ENCODE measurements around the gene MRPL21.

MRPL21 gene

DNA sequence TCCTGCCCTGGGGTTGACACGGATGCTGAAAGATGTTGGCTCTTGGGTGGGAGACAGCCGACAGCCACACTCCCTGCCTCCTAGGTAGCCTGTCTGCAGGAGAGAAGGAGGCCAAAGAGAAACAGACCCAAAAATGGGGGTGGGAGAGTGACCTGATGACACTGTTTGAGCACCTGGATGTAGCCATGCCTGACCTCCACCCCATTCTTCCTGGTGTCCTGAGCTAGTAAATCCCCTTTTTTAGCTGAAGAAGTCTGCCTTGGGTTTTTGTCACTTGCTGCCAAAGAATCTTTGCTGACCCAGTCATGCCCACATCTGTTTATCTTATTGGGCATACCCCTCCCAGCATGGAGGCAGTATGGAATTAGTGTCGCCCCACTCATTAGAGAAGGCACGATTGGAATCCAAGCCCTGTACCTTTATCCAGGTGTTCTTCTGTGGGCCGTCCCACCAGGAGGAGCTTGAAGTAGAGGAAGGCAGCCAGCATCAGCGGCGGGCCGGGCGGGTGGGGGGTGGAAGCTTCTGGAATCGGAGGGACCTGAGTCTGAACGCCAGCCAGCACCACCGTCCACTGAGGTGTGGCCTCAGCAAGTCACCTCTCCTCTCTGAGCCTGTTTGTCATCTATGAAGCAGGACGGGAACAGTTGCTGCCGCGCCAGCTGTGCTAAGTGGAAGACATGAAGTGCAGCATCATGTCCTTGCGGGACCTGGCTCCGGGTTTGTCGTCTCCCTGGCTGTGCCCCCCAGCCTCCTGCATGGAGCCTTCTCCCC, 37.9 kb upstream of the MRPL21 start:
- Histone ChIP-seq H3K27ac (ENCODE audit: low read depth, low read length) (no peak overlapping the region), H3K4me1 (ENCODE audit: control insufficient read depth in 5 of 5, insufficient read depth in 5 of 5, low read length in 5 of 5) (peaks cover 0 to 12% (median 9%) of the 10 kb centered on the region in 5 donors)

DNA sequence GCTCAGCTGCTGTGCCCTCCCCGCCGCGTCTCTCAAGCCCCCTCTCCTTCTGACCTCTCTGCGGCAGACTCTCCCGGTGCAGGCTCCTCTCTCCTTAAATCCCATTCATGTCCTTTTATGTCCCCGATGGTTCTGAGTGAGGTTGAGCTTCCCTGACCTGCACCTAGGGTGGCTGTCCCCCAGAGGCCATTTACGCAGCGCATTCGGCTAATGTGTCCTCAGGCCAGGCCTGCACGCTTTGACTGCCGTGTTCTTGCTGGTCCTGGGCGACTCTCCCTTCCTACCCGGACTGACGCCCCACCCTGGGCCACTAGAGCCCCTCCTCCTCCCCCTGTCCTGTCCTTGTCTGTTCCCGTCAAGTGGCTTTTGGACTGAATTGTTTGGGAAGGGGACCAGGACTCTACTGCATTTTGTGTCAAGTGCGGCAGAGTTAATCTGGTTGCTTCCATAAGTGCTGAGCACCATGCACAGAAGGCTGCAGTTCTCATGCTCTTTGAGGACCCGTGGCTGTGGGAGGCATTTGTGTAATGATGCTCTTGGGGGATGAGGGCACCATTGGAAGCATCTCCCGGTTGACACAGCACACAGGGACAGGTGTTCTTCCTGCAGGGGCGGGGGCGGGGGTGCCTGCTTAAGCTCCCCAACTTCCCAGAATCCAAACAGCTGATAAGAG, 37.2 kb upstream of the MRPL21 start:
- no peak overlapping the region for H3K27ac ChIP-seq (ENCODE audit: low read depth, low read length)
- H3K27me3 ChIP-seq (ENCODE audit: control insufficient read depth in 5 of 5, insufficient read depth in 4 of 5, low read length in 5 of 5) = no peaks in the 10 kb centered on the region
- H3K9ac ChIP-seq (ENCODE audit: low read length in 5 of 5) = no peak overlapping the region
- no peak overlapping the region for H3K4me3 ChIP-seq (ENCODE audit: low read depth in 1 of 5, low read length in 5 of 5)
- no peaks in the 10 kb centered on the region for H3K9me3 ChIP-seq (ENCODE audit: control insufficient read depth in 5 of 5, low read length in 5 of 5)
- H3K4me1 ChIP-seq (ENCODE audit: control insufficient read depth in 5 of 5, insufficient read depth in 5 of 5, low read length in 5 of 5) = peaks cover 0 to 11% (median 7%) of the 10 kb centered on the region in 5 donors
- H3K36me3 ChIP-seq (ENCODE audit: control insufficient read depth in 5 of 5, insufficient read depth in 5 of 5, low read length in 5 of 5) = peaks cover 0 to 55% (median 47%) of the 10 kb centered on the region in 5 donors

More for the DNA sequence above, 37.9 kb upstream of the MRPL21 start:
- Histone ChIP-seq H3K36me3 (ENCODE audit: control insufficient read depth in 5 of 5, insufficient read depth in 5 of 5, low read length in 5 of 5) (peaks cover 0 to 48% (median 40%) of the 10 kb centered on the region in 5 donors), H3K9ac (ENCODE audit: low read length in 5 of 5) (no peak overlapping the region), H3K9me3 (ENCODE audit: control insufficient read depth in 5 of 5, low read length in 5 of 5) (no peaks in the 10 kb centered on the region), H3K4me3 (ENCODE audit: low read depth in 1 of 5, low read length in 5 of 5) (no peak overlapping the region), H3K27me3 (ENCODE audit: control insufficient read depth in 5 of 5, insufficient read depth in 4 of 5, low read length in 5 of 5) (no peaks in the 10 kb centered on the region)

DNA sequence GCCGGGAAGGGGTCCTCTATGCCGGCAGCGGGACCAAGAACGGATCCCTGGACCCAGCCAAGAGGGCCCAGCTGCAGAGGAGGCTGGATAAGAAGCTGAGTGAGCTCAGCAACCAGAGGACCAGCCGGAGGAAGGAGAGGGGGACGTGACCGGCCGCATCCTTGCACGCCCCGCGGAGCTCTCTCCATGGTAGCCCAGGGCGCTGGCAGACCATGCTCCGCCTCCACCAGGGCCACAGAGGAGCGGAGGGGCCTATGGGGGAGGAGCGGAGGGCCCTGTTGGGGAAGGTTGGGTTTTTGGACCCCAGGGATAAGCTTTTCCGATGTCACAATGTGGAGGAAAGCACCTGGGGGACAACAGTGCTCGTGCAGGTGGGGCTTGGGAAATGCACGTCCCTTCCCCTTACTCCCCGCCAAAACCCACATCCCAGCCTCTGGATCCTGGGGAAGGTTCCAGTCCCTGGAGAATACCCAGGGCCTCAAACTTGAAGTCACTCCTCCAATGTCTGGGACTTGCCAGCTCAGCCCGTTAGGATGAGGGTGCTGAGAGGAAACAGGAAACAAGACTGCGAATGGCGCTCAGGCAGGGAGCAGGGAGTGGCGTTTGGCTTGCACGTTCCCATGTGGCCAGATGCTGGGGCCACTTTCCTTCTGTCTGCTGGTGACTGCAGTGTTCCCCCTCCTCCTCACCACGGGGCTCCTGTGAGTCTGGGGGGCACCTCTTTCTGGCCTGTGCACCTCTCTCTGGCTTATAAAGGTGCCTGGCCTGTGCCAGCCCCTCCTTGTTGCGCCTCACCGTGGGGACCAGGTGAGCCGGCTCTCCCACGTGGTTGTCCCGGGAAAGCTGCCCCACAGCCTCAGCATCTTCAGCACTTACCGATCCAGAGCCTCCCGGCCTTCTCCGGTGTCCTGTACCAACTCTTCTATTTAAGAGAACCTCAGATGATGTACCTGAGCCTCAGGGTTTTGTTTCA, 36.2 kb upstream of the MRPL21 start:
- H3K27ac ChIP-seq (ENCODE audit: low read depth, low read length) = no peak overlapping the region

DNA sequence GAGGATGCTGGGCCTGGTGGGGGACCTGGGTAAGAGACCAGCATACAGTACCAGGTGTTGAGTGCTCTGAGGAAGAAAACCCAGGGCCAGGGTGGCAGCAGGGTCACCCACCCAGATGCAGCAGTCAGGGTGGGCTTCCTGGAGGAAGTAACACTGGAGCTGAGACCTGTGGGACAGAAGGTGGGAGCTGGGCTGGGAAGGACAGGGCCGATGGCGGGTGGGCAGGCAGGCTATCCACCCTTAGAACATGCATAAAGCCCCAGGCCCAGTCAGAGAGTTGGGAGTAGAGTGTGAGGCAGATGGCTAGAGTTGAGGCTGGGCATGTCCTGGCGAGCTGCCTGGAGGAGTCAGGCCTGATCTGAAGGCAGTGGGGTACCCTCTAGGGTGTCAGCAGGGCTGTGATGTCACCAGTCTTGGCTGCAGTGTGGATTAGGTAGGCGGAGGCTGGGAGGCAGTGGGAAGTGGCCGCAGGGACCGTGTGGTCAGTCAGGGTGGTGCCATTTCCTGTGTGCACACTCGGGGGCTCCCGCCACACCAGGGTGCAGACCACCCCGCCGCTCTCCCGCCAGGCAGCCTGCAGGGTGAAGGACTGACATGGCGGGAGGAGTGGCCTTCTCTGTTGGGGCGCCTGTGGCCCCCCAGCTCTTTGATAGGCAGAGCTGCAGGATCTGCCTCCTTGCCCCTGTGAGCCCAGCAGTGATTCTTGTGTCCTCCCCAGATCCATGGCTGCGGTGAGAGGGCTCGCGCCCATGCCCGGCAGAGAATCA, 35.4 kb upstream of the MRPL21 start:
- Histone ChIP-seq H3K27me3 (ENCODE audit: control insufficient read depth in 5 of 5, insufficient read depth in 4 of 5, low read length in 5 of 5) (no peaks in the 10 kb centered on the region), H3K27ac (ENCODE audit: low read depth, low read length) (no peak overlapping the region), H3K4me3 (ENCODE audit: low read depth in 1 of 5, low read length in 5 of 5) (no peak overlapping the region), H3K4me1 (ENCODE audit: control insufficient read depth in 5 of 5, insufficient read depth in 5 of 5, low read length in 5 of 5) (peaks cover 0 to 11% (median 7%) of the 10 kb centered on the region in 5 donors), H3K36me3 (ENCODE audit: control insufficient read depth in 5 of 5, insufficient read depth in 5 of 5, low read length in 5 of 5) (peaks cover 0 to 73% (median 65%) of the 10 kb centered on the region in 5 donors), H3K9ac (ENCODE audit: low read length in 5 of 5) (no peak overlapping the region), H3K9me3 (ENCODE audit: control insufficient read depth in 5 of 5, low read length in 5 of 5) (no peaks in the 10 kb centered on the region)

More for the DNA sequence above, 36.2 kb upstream of the MRPL21 start:
- H3K4me1 ChIP-seq (ENCODE audit: control insufficient read depth in 5 of 5, insufficient read depth in 5 of 5, low read length in 5 of 5) = peaks cover 0 to 11% (median 7%) of the 10 kb centered on the region in 5 donors
- H3K9ac ChIP-seq (ENCODE audit: low read length in 5 of 5) = no peak overlapping the region
- H3K27me3 ChIP-seq (ENCODE audit: control insufficient read depth in 5 of 5, insufficient read depth in 4 of 5, low read length in 5 of 5) = no peaks in the 10 kb centered on the region
- peaks cover 0 to 65% (median 56%) of the 10 kb centered on the region in 5 donors for H3K36me3 ChIP-seq (ENCODE audit: control insufficient read depth in 5 of 5, insufficient read depth in 5 of 5, low read length in 5 of 5)
- H3K4me3 ChIP-seq (ENCODE audit: low read depth in 1 of 5, low read length in 5 of 5) = no peak overlapping the region
- no peaks in the 10 kb centered on the region for H3K9me3 ChIP-seq (ENCODE audit: control insufficient read depth in 5 of 5, low read length in 5 of 5)

DNA sequence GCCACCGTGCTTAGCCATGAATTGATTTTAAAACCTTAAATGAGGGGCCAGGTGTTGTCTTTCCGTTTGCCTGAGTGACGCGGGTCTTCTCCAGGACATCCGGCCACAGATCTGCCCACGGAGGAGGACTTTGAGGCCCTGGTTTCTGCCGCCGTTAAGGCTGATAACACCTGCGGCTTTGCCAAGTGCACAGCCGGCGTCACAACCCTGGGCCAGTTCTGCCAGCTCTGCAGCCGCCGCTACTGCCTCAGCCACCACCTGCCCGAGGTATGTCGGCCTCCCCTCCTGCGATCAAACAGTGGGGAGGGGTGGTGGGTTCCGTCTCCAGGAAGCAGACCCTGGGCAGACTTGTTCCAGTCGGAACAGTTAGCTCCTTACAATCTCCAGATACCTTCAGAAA, 34.5 kb upstream of the MRPL21 start:
- Histone ChIP-seq H3K9me3 (ENCODE audit: control insufficient read depth in 5 of 5, low read length in 5 of 5) (no peaks in the 10 kb centered on the region), H3K4me3 (ENCODE audit: low read depth in 1 of 5, low read length in 5 of 5) (no peak overlapping the region), H3K4me1 (ENCODE audit: control insufficient read depth in 5 of 5, insufficient read depth in 5 of 5, low read length in 5 of 5) (peaks cover 0 to 10% (median 6%) of the 10 kb centered on the region in 5 donors), H3K9ac (ENCODE audit: low read length in 5 of 5) (no peak overlapping the region), H3K27ac (ENCODE audit: low read depth, low read length) (no peak overlapping the region), H3K27me3 (ENCODE audit: control insufficient read depth in 5 of 5, insufficient read depth in 4 of 5, low read length in 5 of 5) (no peaks in the 10 kb centered on the region), H3K36me3 (ENCODE audit: control insufficient read depth in 5 of 5, insufficient read depth in 5 of 5, low read length in 5 of 5) (peaks cover 0 to 82% (median 73%) of the 10 kb centered on the region in 5 donors)

DNA sequence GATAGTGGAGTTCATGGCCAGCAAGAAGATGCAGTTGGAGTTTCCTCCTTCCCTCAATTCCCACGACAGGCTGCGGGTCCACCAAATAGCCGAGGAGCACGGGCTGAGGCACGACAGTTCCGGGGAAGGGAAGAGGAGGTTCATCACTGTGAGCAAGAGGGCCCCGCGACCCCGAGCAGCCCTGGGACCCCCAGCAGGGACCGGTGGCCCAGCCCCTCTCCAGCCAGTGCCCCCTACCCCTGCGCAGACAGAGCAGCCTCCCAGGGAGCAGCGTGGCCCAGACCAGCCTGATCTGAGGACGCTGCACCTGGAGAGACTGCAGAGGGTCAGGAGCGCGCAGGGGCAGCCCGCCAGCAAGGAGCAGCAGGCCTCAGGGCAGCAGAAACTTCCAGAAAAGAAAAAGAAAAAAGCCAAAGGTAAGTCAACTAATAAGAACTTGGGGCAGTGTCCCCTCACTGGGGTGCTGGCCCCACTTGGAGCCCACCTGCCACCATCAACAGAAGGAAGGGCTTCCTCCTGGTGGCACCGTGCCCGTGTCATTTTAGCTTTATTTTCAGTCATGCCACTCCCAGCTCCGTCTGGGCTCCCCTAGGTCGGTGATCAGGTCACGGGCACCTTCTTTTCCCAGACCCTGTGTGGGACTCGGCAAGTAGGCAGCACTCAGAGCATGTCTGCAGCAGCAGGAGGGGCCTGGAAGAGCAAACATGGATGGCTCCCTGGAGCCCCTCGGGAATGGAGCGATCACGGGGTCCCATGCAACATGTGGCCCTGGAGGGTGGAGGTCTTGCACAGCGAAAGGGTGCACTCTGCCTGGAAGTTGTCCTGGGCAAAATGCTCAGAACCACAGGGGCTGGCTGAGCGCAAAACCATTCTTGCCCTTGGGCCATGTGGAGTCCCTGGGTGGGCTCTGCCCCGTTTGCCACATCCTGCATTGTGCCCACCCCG, 33.3 kb upstream of the MRPL21 start:
- H3K4me3 ChIP-seq (ENCODE audit: low read depth in 1 of 5, low read length in 5 of 5) = no peak overlapping the region
- peaks cover 0 to 2% (median 0%) of the 10 kb centered on the region in 5 donors for H3K4me1 ChIP-seq (ENCODE audit: control insufficient read depth in 5 of 5, insufficient read depth in 5 of 5, low read length in 5 of 5)
- no peaks in the 10 kb centered on the region for H3K9me3 ChIP-seq (ENCODE audit: control insufficient read depth in 5 of 5, low read length in 5 of 5)
- H3K36me3 ChIP-seq (ENCODE audit: control insufficient read depth in 5 of 5, insufficient read depth in 5 of 5, low read length in 5 of 5) = peaks cover 0 to 90% (median 77%) of the 10 kb centered on the region in 5 donors
- H3K9ac ChIP-seq (ENCODE audit: low read length in 5 of 5) = no peak overlapping the region
- no peak overlapping the region for H3K27ac ChIP-seq (ENCODE audit: low read depth, low read length)
- H3K27me3 ChIP-seq (ENCODE audit: control insufficient read depth in 5 of 5, insufficient read depth in 4 of 5, low read length in 5 of 5) = no peaks in the 10 kb centered on the region

DNA sequence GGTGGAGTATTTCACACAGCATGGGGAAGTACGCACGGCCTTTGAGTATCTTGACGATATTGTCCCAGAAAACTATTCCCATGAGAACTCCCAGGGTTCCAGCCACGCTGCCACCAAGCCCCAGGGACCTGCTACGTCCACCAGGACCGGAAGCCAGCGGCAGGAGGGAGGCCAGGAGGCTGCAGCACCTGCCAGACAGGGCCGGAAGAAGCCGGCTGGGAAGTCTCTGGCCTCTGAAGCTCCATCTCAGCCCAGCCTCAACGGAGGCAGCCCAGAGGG, 32.7 kb upstream of the MRPL21 start:
- H3K36me3 ChIP-seq (ENCODE audit: control insufficient read depth in 5 of 5, insufficient read depth in 5 of 5, low read length in 5 of 5) = peaks cover 0 to 95% (median 79%) of the 10 kb centered on the region in 5 donors
- no peak overlapping the region for H3K9ac ChIP-seq (ENCODE audit: low read length in 5 of 5)
- no peaks in the 10 kb centered on the region for H3K9me3 ChIP-seq (ENCODE audit: control insufficient read depth in 5 of 5, low read length in 5 of 5)
- H3K27ac ChIP-seq (ENCODE audit: low read depth, low read length) = no peak overlapping the region
- H3K4me3 ChIP-seq (ENCODE audit: low read depth in 1 of 5, low read length in 5 of 5) = no peak overlapping the region
- H3K27me3 ChIP-seq (ENCODE audit: control insufficient read depth in 5 of 5, insufficient read depth in 4 of 5, low read length in 5 of 5) = no peaks in the 10 kb centered on the region
- peaks cover 0 to 2% (median 0%) of the 10 kb centered on the region in 5 donors for H3K4me1 ChIP-seq (ENCODE audit: control insufficient read depth in 5 of 5, insufficient read depth in 5 of 5, low read length in 5 of 5)

DNA sequence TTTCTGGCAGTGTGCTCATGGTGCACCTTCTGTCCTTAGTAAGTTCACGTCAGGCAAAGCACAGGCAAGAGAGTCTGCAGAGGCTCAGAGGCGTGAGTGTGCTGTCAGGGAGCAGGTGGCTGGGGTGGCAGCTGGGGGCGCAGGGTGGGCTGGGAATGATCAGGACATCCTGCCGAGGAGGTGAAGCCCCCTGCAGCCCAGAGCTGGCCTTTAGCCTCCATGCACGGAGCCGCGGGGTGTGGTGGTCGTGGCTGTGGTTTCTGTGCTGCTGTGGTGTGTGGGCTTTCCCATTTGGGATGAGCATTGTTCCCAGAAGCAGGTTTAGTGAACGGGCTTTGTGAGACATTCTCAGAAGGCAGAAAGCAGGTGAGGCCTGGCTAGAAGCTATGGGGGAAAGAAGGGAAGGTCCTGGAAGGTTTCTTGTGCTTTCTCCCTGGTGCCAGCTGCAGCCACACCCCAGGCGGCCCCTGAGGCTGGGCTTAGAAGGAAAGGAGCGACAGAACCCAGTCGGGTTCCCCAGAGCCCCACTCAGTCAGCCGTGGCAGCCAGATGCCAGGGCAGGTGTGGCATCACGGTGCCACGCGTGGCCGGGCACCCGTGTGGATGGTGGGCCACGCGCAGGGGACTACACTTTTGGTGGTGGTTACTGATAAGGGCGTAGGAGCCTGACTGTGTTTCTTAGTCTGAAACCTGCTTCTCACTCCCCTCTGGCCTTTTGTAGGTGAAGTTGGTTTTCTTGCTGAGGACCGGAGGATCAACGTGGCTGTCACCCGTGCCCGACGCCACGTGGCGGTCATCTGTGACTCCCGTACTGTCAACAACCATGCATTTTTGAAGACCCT, 32.1 kb upstream of the MRPL21 start:
- Histone ChIP-seq H3K9me3 (ENCODE audit: control insufficient read depth in 5 of 5, low read length in 5 of 5) (no peaks in the 10 kb centered on the region), H3K9ac (ENCODE audit: low read length in 5 of 5) (no peak overlapping the region), H3K4me1 (ENCODE audit: control insufficient read depth in 5 of 5, insufficient read depth in 5 of 5, low read length in 5 of 5) (peaks cover 0 to 2% (median 0%) of the 10 kb centered on the region in 5 donors), H3K27me3 (ENCODE audit: control insufficient read depth in 5 of 5, insufficient read depth in 4 of 5, low read length in 5 of 5) (no peaks in the 10 kb centered on the region), H3K4me3 (ENCODE audit: low read depth in 1 of 5, low read length in 5 of 5) (no peak overlapping the region), H3K27ac (ENCODE audit: low read depth, low read length) (no peak overlapping the region), H3K36me3 (ENCODE audit: control insufficient read depth in 5 of 5, insufficient read depth in 5 of 5, low read length in 5 of 5) (peaks cover 0 to 95% (median 83%) of the 10 kb centered on the region in 5 donors)
